Testis (tissue), 2 donors: Measurements from ENCODE around the gene BOC.

Experiments used
- POLR2A ChIP-seq: fragments of 450-650 bp; IDR thresholded peaks from one replicate; pipeline ENCODE4 v1.6.1; 2017; ENCODE audit warnings: antibody characterized with exemption, mild to moderate bottlenecking, moderate library complexity
- TF ChIP-seq, protein P1 (sequence below), 3 experiments: fragments of 450-650 bp in 2 of 3; fragments of 200-600 bp in 1 of 3; sonication (generic) in 1 of 3; IDR thresholded peaks; one replicate each; pipeline ENCODE4 v1.5.1; 2016 to 2019; ENCODE audit warnings: antibody characterized with exemption in 3 of 3, mild to moderate bottlenecking in 2 of 3, moderate library complexity in 1 of 3

DNA sequence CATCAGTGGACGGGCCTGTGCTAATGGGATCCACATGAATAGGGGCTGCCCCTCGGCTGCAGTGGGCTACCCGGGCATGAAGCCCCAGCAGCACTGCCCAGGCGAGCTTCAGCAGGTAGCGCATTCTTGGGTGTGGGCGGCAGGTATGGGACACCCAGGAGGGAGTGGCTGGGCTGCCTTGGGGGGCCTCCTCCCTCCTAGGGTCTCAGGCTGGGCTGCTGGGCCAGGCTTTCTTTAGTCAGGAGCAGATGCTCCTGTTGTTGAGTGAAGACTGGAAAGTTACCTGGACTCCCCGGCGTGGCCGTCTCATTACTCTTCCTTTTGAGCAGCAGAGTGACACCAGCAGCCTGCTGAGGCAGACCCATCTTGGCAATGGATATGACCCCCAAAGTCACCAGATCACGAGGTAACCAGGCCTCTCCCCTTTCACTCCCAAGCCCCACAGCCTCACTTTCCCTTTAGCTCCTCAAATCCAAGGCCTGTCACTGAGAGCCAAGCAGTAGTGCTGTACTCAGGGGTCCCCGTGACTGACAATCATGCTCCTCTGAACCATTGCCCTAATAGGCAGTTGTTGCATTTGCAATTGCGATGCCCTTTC lies 73.2 kb downstream of the BOC start:
- TF ChIP-seq, protein P1, sequence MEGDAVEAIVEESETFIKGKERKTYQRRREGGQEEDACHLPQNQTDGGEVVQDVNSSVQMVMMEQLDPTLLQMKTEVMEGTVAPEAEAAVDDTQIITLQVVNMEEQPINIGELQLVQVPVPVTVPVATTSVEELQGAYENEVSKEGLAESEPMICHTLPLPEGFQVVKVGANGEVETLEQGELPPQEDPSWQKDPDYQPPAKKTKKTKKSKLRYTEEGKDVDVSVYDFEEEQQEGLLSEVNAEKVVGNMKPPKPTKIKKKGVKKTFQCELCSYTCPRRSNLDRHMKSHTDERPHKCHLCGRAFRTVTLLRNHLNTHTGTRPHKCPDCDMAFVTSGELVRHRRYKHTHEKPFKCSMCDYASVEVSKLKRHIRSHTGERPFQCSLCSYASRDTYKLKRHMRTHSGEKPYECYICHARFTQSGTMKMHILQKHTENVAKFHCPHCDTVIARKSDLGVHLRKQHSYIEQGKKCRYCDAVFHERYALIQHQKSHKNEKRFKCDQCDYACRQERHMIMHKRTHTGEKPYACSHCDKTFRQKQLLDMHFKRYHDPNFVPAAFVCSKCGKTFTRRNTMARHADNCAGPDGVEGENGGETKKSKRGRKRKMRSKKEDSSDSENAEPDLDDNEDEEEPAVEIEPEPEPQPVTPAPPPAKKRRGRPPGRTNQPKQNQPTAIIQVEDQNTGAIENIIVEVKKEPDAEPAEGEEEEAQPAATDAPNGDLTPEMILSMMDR (IDR thresholded peaks at IDR 0.05): no peak
- no peak for TF ChIP-seq POLR2A
